ENCODE data around the gene SEC16A.

The SEC16A gene

GRCh38 chr9:136486823-136487620 is 4.2 kb upstream of the SEC16A start:
- no peak for DNase-seq

GRCh38 chr9:136486131-136486530 is 3.3 kb upstream of the SEC16A start:
- DNase-seq = no peak

GRCh38 chr9:136485049-136486045 is 2.5 kb upstream of the SEC16A start:
- peak; percentile 76 for DNase-seq

GRCh38 chr9:136484153-136485048 is 1.6 kb upstream of the SEC16A start:
- DNase-seq = peak; percentile 16

- peak; percentile 93 for DNase-seq
Observed at GRCh38 chr9:136483589-136484152, 831 bp upstream of the SEC16A start.

- DNase-seq = peak; percentile 21
Observed at GRCh38 chr9:136482046-136482792, 621 bp downstream of the SEC16A start.

- no peak for DNase-seq
Observed at GRCh38 chr9:136481558-136481957, 1.3 kb downstream of the SEC16A start.

- no peak for DNase-seq
Observed at GRCh38 chr9:136476369-136477150, 6.3 kb downstream of the SEC16A start.

- DNase-seq = no peak
Observed at GRCh38 chr9:136474974-136475865, 7.6 kb downstream of the SEC16A start.

GRCh38 chr9:136474021-136474640 is 8.7 kb downstream of the SEC16A start:
- no peak for DNase-seq

GRCh38 chr9:136473354-136473721 is 9.5 kb downstream of the SEC16A start:
- DNase-seq = no peak

- DNase-seq = no peak
Observed at GRCh38 chr9:136472640-136473353, 10.0 kb downstream of the SEC16A start.

- no peak for DNase-seq
Observed at GRCh38 chr9:136471802-136472487, 10.9 kb downstream of the SEC16A start.

- no peak for DNase-seq
Observed at GRCh38 chr9:136470792-136471469, 11.9 kb downstream of the SEC16A start.

- DNase-seq = no peak
Observed at GRCh38 chr9:136470356-136470755, 12.5 kb downstream of the SEC16A start.

- no peak for DNase-seq
Observed at GRCh38 chr9:136467766-136468165, 15.1 kb downstream of the SEC16A start.

- DNase-seq = no peak
Observed at GRCh38 chr9:136466155-136466541, 16.7 kb downstream of the SEC16A start.

Measured in effector CD4-positive, alpha-beta T cell (primary cell).